IgD-negative memory B cell (primary cell): ENCODE data around the gene ANK2. TPM values are rescaled to one million over a fixed set of nuclear protein-coding genes. Genes with fewer than 3 reads are reported as not detected.

Experiments
- H3K27ac Mint-ChIP-seq, 3 donors: one replicate each; pipeline ENCODE4 v1.8.0; 2020 to 2022; ENCODE audit warnings: mild to moderate bottlenecking in 3 of 3, mixed read lengths in 3 of 3, moderate library complexity in 1 of 3
- H3K27me3 Mint-ChIP-seq: one replicate; pipeline ENCODE4 v1.8.0; 2021; ENCODE audit warnings: mixed read lengths
- H3K36me3 Mint-ChIP-seq: one replicate; pipeline ENCODE4 v1.8.0; 2020; ENCODE audit warnings: mild to moderate bottlenecking, mixed read lengths
- H3K4me1 Mint-ChIP-seq, 3 donors: one replicate each; pipeline ENCODE4 v1.8.0; 2020 to 2022; ENCODE audit warnings: mixed read lengths in 3 of 3, mild to moderate bottlenecking in 1 of 3
- H3K4me3 Mint-ChIP-seq, 4 donors: one replicate each; pipeline ENCODE4 v1.8.0; 2020 to 2022; ENCODE audit warnings: mild to moderate bottlenecking in 4 of 4, mixed read lengths in 4 of 4, moderate library complexity in 3 of 4
- H3K9me3 Mint-ChIP-seq, 3 donors: one replicate each; pipeline ENCODE4 v1.8.0; 2020 to 2021; ENCODE audit warnings: mixed read lengths in 3 of 3, mild to moderate bottlenecking in 1 of 3
- polyA plus RNA-seq: library from polyadenylated mRNA; unstranded; fragments of 300-500 nt; fragmentation: Illumina TruSeq; gene quantifications from one replicate; pipeline ENCODE4 v1.2.3, GENCODE V29; 2021

ANK2 gene
- polyA plus RNA-seq, 1 donor from 2014 or later = not detected

DNA sequence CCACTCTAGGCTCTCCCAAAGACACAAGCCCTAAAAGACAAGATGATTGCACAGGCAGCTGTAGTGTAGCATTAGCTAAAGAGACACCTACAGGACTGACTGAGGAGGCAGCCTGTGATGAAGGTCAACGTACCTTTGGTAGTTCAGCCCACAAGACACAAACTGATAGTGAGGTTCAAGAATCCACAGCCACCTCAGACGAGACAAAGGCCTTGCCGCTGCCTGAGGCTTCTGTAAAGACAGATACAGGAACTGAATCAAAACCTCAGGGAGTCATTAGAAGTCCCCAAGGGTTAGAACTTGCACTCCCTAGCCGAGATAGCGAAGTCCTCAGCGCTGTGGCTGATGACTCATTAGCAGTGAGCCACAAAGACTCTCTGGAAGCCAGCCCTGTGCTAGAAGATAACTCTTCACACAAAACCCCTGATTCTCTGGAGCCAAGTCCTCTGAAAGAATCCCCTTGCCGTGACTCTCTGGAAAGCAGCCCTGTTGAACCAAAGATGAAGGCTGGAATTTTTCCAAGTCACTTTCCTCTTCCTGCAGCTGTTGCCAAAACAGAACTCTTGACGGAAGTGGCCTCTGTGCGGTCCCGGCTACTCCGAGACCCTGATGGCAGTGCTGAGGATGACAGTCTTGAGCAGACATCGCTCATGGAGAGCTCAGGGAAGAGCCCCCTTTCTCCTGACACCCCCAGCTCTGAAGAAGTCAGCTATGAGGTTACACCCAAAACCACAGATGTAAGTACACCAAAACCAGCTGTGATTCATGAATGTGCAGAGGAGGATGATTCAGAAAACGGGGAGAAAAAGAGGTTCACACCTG is 306.3 kb downstream of the ANK2 start:
- peak overlapping the region in 2 of 4 donors; percentile 19 to 84 for H3K4me3 Mint-ChIP-seq
- H3K36me3 Mint-ChIP-seq = no peaks in the 10 kb centered on the region
- peaks cover 0 to 3% (median 0%) of the 10 kb centered on the region in 3 donors for H3K9me3 Mint-ChIP-seq
- peaks cover 0 to 21% (median 5%) of the 10 kb centered on the region in 3 donors for H3K4me1 Mint-ChIP-seq
- H3K27ac Mint-ChIP-seq = peak overlapping the region in 1 of 3 donors; percentile 14
- peaks cover 30% of the 10 kb centered on the region for H3K27me3 Mint-ChIP-seq

DNA sequence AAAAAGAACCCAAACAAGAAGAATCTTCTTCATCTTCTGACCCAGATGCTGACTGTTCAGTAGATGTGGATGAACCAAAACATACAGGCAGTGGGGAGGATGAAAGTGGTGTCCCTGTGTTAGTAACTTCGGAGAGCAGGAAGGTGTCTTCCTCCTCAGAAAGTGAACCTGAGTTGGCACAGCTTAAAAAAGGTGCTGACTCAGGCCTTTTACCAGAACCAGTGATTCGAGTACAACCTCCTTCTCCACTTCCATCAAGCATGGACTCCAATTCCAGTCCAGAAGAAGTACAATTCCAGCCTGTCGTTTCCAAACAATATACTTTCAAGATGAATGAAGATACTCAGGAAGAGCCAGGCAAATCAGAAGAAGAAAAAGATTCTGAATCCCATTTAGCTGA is 307.0 kb downstream of the ANK2 start:
- peak overlapping the region in 1 of 4 donors; percentile 23 for H3K4me3 Mint-ChIP-seq
- peaks cover 30% of the 10 kb centered on the region for H3K27me3 Mint-ChIP-seq
- H3K9me3 Mint-ChIP-seq = peaks cover 0 to 3% (median 0%) of the 10 kb centered on the region in 3 donors
- H3K36me3 Mint-ChIP-seq = no peaks in the 10 kb centered on the region
- H3K4me1 Mint-ChIP-seq = peaks cover 0 to 21% (median 5%) of the 10 kb centered on the region in 3 donors
- H3K27ac Mint-ChIP-seq = no peak overlapping the region

GRCh38 chr4:113358784-113359183 is 309.3 kb downstream of the ANK2 start:
- Mint-ChIP-seq H3K4me3 (no peak overlapping the region), H3K27me3 (peaks cover 26% of the 10 kb centered on the region), H3K4me1 (peaks cover 0 to 17% (median 5%) of the 10 kb centered on the region in 3 donors), H3K36me3 (no peaks in the 10 kb centered on the region), H3K27ac (no peak overlapping the region), H3K9me3 (peaks cover 0 to 3% (median 0%) of the 10 kb centered on the region in 3 donors)

- Mint-ChIP-seq H3K9me3 (no peaks in the 10 kb centered on the region), H3K27ac (no peak overlapping the region), H3K4me3 (no peak overlapping the region), H3K4me1 (no peaks in the 10 kb centered on the region), H3K27me3 (no peaks in the 10 kb centered on the region), H3K36me3 (no peaks in the 10 kb centered on the region)
Observed at GRCh38 chr4:113365377-113365776, 315.9 kb downstream of the ANK2 start.

- Mint-ChIP-seq H3K27ac (no peak overlapping the region), H3K9me3 (no peaks in the 10 kb centered on the region), H3K4me1 (no peaks in the 10 kb centered on the region), H3K4me3 (no peak overlapping the region), H3K36me3 (no peaks in the 10 kb centered on the region), H3K27me3 (no peaks in the 10 kb centered on the region)
Observed at GRCh38 chr4:113368056-113368455, 318.6 kb downstream of the ANK2 start.

DNA sequence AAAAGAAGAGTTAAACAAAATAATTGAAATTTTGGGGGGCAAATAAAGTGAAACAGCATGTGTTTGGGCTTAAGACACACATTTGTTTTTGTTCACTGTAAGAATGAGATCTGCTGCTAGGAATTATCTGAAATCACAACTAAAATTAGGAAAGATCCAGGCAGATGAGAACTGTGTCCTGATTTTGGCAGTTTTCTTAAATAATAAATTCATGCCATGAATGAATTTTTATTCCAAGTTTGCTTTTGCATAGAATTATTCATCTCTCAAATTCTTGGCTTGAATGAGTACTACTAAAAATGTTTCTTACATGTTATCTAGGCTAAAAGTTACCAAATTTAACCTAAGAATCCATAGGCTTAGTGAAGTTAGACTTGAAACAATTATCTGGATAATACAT is 321.7 kb downstream of the ANK2 start:
- H3K9me3 Mint-ChIP-seq = no peaks in the 10 kb centered on the region
- no peak overlapping the region for H3K27ac Mint-ChIP-seq
- H3K27me3 Mint-ChIP-seq = no peaks in the 10 kb centered on the region
- H3K36me3 Mint-ChIP-seq = no peaks in the 10 kb centered on the region
- H3K4me3 Mint-ChIP-seq = no peak overlapping the region
- no peaks in the 10 kb centered on the region for H3K4me1 Mint-ChIP-seq

DNA sequence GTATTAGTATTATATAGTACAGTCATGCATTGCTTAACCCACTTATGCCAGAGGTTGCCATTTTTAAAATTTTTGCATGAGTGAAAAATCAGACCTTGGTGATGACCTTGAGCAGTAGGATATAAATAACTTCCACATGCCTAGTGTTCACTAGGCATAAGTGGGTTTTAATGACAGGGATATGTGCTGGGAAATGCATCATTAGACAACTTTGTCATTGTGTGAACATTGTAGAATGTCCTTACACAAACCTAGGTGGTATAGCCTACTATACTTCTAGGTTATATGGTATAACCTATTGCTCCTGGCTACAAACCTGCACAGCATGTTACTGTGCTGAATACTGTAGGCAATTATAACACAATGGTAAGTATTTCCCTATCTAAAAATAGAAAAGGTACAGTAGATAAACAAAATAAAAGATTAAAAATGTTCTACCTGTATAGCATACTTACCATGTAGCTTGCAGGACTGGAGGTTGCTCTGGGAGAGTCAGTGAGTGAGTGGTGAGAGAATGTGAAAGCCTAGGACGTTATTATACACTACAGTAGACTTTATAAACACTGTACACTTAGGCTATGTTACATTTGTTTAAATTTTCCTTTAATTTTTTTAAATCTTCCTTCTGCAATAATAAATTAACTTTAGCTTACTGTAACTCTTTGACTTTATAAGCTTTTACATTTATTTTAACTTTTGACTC is 326.7 kb downstream of the ANK2 start:
- Mint-ChIP-seq H3K4me3 (no peak overlapping the region), H3K9me3 (no peaks in the 10 kb centered on the region), H3K27ac (no peak overlapping the region), H3K4me1 (no peaks in the 10 kb centered on the region), H3K27me3 (no peaks in the 10 kb centered on the region), H3K36me3 (peaks cover 2% of the 10 kb centered on the region)

GRCh38 chr4:113378836-113379235 is 329.4 kb downstream of the ANK2 start:
- Mint-ChIP-seq H3K27ac (no peak overlapping the region), H3K4me1 (no peaks in the 10 kb centered on the region), H3K36me3 (peaks cover 2% of the 10 kb centered on the region), H3K4me3 (no peak overlapping the region), H3K9me3 (no peaks in the 10 kb centered on the region), H3K27me3 (no peaks in the 10 kb centered on the region)

DNA sequence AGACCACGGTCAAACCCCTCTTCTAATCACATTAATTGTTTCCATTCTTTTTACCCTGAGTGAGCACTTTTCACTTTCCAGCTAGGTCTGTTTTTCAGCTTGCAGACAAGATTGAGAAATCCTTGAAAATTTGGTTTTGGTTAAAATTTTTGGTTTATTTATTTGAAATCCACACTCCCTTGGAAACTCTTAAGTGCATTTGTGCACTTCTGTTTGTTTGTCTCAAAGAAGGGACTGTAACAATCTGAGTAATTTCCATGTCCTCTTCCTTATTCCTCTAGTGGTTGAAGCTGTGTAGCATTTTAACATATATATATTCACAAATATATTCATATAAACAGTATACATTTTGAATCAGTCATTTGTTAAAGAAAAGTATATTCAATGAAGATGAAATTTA is 333.3 kb downstream of the ANK2 start:
- H3K36me3 Mint-ChIP-seq = peaks cover 2% of the 10 kb centered on the region
- H3K4me1 Mint-ChIP-seq = no peaks in the 10 kb centered on the region
- H3K4me3 Mint-ChIP-seq = no peak overlapping the region
- no peaks in the 10 kb centered on the region for H3K27me3 Mint-ChIP-seq
- H3K9me3 Mint-ChIP-seq = no peaks in the 10 kb centered on the region
- no peak overlapping the region for H3K27ac Mint-ChIP-seq

DNA sequence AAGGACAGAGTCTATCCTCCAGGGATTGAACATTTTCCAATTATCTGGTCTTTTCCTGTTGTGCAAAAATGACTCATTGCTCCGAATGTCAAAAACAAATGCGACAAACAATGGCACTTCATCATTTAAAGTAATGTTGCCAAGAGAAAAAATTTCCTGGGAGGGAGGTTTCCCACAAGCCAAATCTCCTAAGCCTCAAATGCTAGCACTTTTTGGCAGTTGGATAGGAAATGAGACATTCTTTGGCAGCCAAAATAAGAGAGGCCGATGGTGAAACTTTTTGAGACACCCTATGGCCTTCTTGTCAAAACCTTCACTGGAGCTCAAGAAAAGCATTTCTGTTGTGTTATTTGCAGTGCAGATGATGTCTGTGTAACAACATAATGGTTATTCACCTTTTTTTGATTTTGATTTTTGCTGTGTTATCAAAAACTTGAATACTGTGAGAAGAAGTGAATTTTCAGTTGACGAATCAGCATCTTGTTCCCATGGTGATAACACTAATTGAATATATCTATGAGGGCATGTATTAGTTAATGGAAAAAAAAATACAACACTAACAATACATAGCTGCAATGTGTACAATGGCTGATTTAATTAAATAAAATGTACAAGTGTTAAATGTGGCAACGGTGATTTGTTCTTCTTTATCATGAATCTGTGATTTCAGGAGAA is 333.8 kb downstream of the ANK2 start:
- Mint-ChIP-seq H3K4me1 (no peaks in the 10 kb centered on the region), H3K27me3 (no peaks in the 10 kb centered on the region), H3K36me3 (peaks cover 2% of the 10 kb centered on the region), H3K9me3 (no peaks in the 10 kb centered on the region), H3K4me3 (no peak overlapping the region), H3K27ac (no peak overlapping the region)

DNA sequence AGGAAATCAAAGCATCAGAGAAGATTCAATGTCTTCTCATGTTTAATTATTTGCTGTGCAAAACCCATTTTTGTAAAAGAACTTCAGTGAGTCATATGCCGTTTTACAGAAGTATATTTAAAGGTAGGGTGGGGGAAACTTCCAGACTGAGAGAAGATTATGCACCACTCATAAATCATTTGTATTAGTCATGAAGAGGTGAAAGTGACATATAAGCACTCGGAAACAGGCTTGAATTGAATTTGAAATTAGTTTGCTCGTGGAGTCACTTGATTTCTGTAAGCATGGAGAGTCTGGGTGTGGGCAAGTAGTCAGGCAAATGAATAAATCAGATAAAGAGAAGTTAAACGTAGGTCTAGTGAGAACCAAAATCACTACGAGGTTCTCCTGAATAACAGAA is 335.1 kb downstream of the ANK2 start:
- no peaks in the 10 kb centered on the region for H3K4me1 Mint-ChIP-seq
- H3K4me3 Mint-ChIP-seq = no peak overlapping the region
- H3K27ac Mint-ChIP-seq = no peak overlapping the region
- no peaks in the 10 kb centered on the region for H3K27me3 Mint-ChIP-seq
- peaks cover 0 to 2% (median 0%) of the 10 kb centered on the region in 3 donors for H3K9me3 Mint-ChIP-seq
- H3K36me3 Mint-ChIP-seq = peaks cover 2% of the 10 kb centered on the region

- Mint-ChIP-seq H3K27me3 (no peaks in the 10 kb centered on the region), H3K9me3 (peaks cover 0 to 2% (median 0%) of the 10 kb centered on the region in 3 donors), H3K36me3 (no peaks in the 10 kb centered on the region), H3K4me3 (no peak overlapping the region), H3K27ac (no peak overlapping the region), H3K4me1 (no peaks in the 10 kb centered on the region)
Observed at GRCh38 chr4:113385281-113385899, 335.9 kb downstream of the ANK2 start.

GRCh38 chr4:113389160-113389559 is 339.7 kb downstream of the ANK2 start:
- Mint-ChIP-seq H3K4me1 (no peaks in the 10 kb centered on the region), H3K4me3 (no peak overlapping the region), H3K27me3 (no peaks in the 10 kb centered on the region), H3K36me3 (no peaks in the 10 kb centered on the region), H3K9me3 (peaks cover 0 to 2% (median 0%) of the 10 kb centered on the region in 3 donors), H3K27ac (no peak overlapping the region)

DNA sequence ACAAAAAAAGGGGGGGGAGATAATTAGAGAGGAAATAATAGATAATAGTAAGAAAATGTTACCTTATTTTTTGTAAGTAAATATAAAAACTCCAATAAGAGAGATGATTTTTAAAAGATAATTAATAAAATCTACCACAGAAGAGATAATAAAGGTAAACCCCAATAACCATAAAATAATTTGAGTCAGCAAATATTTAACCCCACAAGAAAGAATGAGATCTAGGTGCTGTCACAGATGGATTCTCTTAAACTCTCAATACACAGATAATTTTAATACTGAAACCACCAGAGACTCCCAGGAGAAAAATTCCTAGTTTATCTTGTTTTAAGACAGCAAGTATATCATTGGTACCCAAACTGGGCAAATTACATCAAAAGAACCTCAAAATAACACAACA is 341.4 kb downstream of the ANK2 start:
- H3K36me3 Mint-ChIP-seq = no peaks in the 10 kb centered on the region
- no peak overlapping the region for H3K4me3 Mint-ChIP-seq
- no peaks in the 10 kb centered on the region for H3K4me1 Mint-ChIP-seq
- H3K27me3 Mint-ChIP-seq = no peaks in the 10 kb centered on the region
- no peak overlapping the region for H3K27ac Mint-ChIP-seq
- H3K9me3 Mint-ChIP-seq = peaks cover 0 to 2% (median 0%) of the 10 kb centered on the region in 3 donors
